ENCODE data around the gene IL1RL1. TPM values are rescaled to one million over a fixed set of nuclear protein-coding genes. Genes with fewer than 3 reads are reported as not detected.

Gene IL1RL1
- total RNA-seq, 4 donors from 2014 or later = 4.0 to 47.2 (median 15.9) TPM

GRCh38 chr2:102361632-102362241 lies 50.4 kb downstream of the IL1RL1 start:
- H3K27ac ChIP-seq = peak overlapping the region in 1 of 4 donors; percentile 33
- peaks cover 0 to 6% (median 2%) of the 10 kb centered on the region in 4 donors for H3K9me3 ChIP-seq
- H3K4me3 ChIP-seq = no peak overlapping the region
- no peak for DNase-seq
- no peaks in the 10 kb centered on the region for H3K27me3 ChIP-seq
- no peaks in the 10 kb centered on the region for H3K4me1 ChIP-seq
- no peaks in the 10 kb centered on the region for H3K36me3 ChIP-seq
- TF ChIP-seq CTCF (IDR thresholded peaks at IDR 0.05) (no peak), POLR2A (IDR thresholded peaks at IDR 0.05) (no peak)

- H3K27me3 ChIP-seq = no peaks in the 10 kb centered on the region
- H3K36me3 ChIP-seq = no peaks in the 10 kb centered on the region
- DNase-seq = no peak
- H3K27ac ChIP-seq = peak overlapping the region in 3 of 4 donors; percentile 38 to 80 (median 75)
- TF ChIP-seq POLR2A (IDR thresholded peaks at IDR 0.05) = no peak
- no peak for TF ChIP-seq CTCF (IDR thresholded peaks at IDR 0.05)
- no peak overlapping the region for H3K4me3 ChIP-seq
- peaks cover 0 to 6% (median 2%) of the 10 kb centered on the region in 4 donors for H3K9me3 ChIP-seq
- H3K4me1 ChIP-seq = no peaks in the 10 kb centered on the region
Measured at GRCh38 chr2:102365763-102366162, 54.4 kb downstream of the IL1RL1 start.

GRCh38 chr2:102366406-102367112 lies 55.2 kb downstream of the IL1RL1 start:
- Histone ChIP-seq H3K4me3 (no peak overlapping the region), H3K4me1 (no peaks in the 10 kb centered on the region), H3K36me3 (no peaks in the 10 kb centered on the region), H3K27me3 (no peaks in the 10 kb centered on the region), H3K27ac (peak overlapping the region; percentile 59 to 80 (median 74)), H3K9me3 (peaks cover 0 to 6% (median 2%) of the 10 kb centered on the region in 4 donors)
- TF ChIP-seq CTCF (IDR thresholded peaks at IDR 0.05) (no peak), POLR2A (IDR thresholded peaks at IDR 0.05) (no peak)
- DNase-seq = no peak

GRCh38 chr2:102367331-102367971 lies 56.1 kb downstream of the IL1RL1 start:
- no peak overlapping the region for H3K4me3 ChIP-seq
- H3K27ac ChIP-seq = peak overlapping the region; percentile 59 to 80 (median 74)
- TF ChIP-seq POLR2A (IDR thresholded peaks at IDR 0.05) = no peak
- no peak for TF ChIP-seq CTCF (IDR thresholded peaks at IDR 0.05)
- H3K4me1 ChIP-seq = no peaks in the 10 kb centered on the region
- DNase-seq = no peak
- H3K9me3 ChIP-seq = peaks cover 0 to 6% (median 2%) of the 10 kb centered on the region in 4 donors
- no peaks in the 10 kb centered on the region for H3K36me3 ChIP-seq
- no peaks in the 10 kb centered on the region for H3K27me3 ChIP-seq

- Histone ChIP-seq H3K36me3 (no peaks in the 10 kb centered on the region), H3K27ac (peak overlapping the region; percentile 30 to 68 (median 45)), H3K9me3 (peaks cover 0 to 6% (median 2%) of the 10 kb centered on the region in 4 donors), H3K4me3 (peak overlapping the region in 2 of 4 donors; percentile 1 to 14), H3K27me3 (no peaks in the 10 kb centered on the region), H3K4me1 (no peaks in the 10 kb centered on the region)
- no peak for TF ChIP-seq CTCF (IDR thresholded peaks at IDR 0.05)
- no peak for TF ChIP-seq POLR2A (IDR thresholded peaks at IDR 0.05)
- DNase-seq = peak in 1 of 3 donors; percentile 25
Measured at GRCh38 chr2:102368461-102369109, 57.2 kb downstream of the IL1RL1 start.

All from Peyer's patch (tissue), 4 donors.